GM12801 (cell line): ENCODE data around the gene IGFALS.

Experiments used
- TF ChIP-seq, protein P1 (sequence below): IDR thresholded peaks from one replicate; pipeline ENCODE4 v1.5.1; 2011; ENCODE audit warnings: control low read depth; ENCODE audit not compliant: insufficient read length; ENCODE audit errors: extremely low read depth

Gene IGFALS

DNA sequence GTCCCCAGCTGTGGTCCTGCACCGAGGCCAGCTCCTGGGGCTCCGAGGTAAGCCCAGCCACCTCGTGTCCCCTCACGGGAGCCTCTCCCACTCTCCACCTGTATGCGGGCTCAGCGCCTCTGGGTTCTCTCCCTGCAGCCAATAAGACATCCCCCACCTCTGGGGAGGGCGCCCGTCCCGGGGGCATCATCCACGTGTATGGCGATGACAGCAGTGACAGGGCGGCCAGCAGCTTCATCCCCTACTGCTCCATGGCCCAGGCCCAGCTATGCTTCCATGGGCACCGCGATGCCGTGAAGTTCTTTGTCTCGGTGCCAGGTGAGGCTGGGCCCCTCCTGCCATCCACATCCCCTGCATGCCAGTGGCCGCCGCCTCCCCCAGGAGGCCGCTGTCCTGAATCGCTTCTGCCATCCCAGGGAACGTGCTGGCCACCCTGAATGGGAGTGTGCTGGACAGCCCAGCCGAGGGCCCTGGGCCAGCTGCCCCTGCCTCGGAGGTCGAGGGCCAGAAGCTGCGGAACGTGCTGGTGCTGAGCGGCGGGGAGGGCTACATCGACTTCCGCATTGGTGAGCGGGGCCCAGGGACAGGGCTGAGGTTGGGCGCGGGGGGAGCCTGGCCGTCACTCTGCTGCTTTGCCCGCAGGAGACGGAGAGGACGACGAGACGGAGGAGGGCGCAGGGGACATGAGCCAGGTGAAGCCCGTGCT, 25.3 kb downstream of the IGFALS start:
- TF ChIP-seq, protein P1, sequence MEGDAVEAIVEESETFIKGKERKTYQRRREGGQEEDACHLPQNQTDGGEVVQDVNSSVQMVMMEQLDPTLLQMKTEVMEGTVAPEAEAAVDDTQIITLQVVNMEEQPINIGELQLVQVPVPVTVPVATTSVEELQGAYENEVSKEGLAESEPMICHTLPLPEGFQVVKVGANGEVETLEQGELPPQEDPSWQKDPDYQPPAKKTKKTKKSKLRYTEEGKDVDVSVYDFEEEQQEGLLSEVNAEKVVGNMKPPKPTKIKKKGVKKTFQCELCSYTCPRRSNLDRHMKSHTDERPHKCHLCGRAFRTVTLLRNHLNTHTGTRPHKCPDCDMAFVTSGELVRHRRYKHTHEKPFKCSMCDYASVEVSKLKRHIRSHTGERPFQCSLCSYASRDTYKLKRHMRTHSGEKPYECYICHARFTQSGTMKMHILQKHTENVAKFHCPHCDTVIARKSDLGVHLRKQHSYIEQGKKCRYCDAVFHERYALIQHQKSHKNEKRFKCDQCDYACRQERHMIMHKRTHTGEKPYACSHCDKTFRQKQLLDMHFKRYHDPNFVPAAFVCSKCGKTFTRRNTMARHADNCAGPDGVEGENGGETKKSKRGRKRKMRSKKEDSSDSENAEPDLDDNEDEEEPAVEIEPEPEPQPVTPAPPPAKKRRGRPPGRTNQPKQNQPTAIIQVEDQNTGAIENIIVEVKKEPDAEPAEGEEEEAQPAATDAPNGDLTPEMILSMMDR = no peak

DNA sequence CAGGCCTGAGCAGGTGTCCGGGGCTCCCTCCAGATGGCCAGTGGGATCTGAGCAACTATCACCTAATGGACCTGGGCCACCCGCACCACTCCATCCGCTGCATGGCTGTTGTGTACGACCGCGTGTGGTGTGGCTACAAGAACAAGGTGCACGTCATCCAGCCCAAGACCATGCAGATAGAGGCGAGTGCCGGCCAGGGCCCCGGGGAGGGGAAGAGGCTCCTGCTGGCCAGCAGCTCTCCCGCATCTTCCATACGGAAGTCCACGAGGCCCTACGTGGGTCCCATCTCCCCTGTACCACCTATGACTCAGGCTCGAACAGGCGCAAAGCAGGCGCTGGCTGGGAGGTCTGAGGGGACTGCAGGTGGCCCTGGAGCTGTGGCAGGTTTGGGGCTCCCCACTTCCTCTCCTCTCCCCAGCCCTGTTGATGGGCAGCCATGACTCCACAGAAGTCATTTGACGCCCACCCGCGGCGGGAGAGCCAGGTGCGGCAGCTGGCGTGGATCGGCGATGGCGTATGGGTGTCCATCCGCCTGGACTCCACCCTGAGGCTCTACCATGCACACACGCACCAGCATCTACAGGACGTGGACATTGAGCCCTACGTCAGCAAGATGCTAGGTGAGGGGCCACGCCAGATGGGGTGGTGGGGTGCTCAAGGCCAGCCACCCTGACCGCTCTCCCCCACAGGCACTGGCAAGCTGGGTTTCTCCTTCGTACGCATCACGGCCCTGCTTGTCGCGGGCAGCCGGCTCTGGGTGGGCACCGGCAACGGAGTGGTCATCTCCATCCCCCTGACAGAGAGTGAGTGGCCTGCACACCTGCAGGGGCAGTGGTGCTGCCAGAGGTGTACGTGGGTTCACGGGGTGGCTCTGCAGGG, 26.1 kb downstream of the IGFALS start:
- TF ChIP-seq, protein P1 = no peak

DNA sequence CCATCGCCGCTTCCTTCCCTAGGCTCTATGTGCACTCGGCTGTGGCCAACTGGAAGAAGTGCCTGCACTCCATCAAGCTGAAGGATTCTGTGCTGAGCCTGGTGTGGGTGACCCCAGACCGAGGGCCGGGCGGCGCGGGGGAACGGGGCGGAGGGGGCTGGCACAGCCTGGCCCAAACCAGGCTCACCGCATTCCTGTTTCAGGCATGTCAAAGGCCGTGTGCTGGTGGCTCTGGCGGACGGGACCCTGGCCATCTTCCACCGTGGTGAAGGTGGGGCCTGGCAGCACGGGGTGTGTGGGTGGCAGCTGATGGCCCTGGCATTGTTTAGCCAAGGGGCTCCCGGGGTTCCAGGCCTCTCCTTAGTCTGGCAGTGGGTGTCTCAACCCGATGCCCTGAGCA, 26.8 kb downstream of the IGFALS start:
- TF ChIP-seq, protein P1 = no peak

DNA sequence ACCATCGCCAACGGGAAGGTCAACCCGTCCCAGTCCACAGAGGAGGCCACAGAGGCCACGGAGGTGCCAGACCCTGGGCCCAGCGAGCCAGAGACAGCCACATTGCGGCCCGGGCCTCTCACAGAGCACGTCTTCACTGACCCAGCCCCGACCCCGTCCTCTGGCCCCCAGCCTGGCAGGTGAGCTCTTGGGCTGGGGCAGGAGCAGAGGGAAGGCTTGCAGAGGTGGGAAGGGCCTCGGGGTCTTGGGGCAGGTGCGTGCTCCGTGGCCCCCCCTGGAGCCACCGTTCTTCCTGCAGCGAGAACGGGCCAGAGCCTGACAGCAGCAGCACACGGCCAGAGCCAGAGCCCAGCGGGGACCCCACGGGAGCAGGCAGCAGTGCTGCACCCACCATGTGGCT, 27.3 kb downstream of the IGFALS start:
- TF ChIP-seq, protein P1 = no peak

DNA sequence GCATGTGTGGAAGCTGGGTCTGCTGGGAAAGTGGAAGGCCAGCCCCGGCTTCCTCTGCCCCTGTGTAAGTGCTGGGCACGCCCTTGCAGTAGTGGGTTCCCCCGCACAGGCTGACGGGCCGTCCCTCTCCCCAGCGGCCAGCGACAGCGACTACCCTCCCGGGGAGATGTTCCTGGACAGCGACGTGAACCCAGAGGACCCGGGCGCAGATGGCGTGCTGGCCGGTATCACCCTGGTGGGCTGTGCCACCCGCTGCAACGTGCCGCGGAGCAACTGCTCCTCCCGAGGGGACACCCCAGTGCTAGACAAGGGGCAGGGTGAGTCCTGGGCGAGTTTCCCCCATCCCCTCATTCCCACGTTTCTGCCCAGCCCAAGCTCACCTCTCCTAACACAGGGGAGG, 27.7 kb downstream of the IGFALS start:
- TF ChIP-seq, protein P1 = no peak

DNA sequence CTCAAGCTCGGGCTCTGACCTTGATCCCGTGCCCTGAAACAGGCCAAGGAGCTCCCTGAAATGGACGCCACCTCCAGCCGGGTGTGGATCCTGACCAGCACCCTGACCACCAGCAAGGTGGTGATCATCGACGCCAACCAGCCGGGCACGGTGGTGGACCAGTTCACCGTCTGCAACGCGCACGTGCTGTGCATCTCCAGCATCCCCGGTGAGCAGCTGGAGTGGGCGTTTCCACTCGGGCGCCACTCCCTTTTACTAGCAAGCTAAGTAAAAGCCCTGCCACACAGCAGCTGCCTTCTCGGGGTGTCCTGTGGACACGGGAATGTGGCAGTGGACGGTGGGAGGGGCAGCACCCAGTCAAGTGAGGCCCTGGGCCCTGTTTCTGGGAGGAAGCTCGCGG, 28.5 kb downstream of the IGFALS start:
- TF ChIP-seq, protein P1 = no peak
